Activated B cell treated with CpG ODN at 0.5 μM for 24 hours (primary cell): Measurements from ENCODE around the gene HERPUD1. TPM values are rescaled to one million over a fixed set of nuclear protein-coding genes. Genes with fewer than 3 reads are reported as not detected.
A peak's percentile ranks its signal among the peaks of the same experiment; 100 is the strongest.

ENCODE experiments used
- ATAC-seq: fragments of 200-7000 bp; cut with Tn5 transposase; one replicate; pipeline ENCODE4 v1.10.0; 2021; ENCODE audit warnings: low read depth, mild to moderate bottlenecking, moderate library complexity
- CTCF ChIA-PET: fragments of 350-600 bp; sonication (Branson Sonifier 250); formaldehyde crosslinking; loops from one replicate; lab custom pipeline; 2021; ENCODE audit warnings: antibody characterized with exemption; lab: Charles Lee
- POLR2A ChIA-PET: fragments of 350-600 bp; sonication (Branson Sonifier 250); formaldehyde crosslinking; loops from one replicate; lab custom pipeline; 2021; ENCODE audit warnings: antibody characterized with exemption; lab: Charles Lee
- DNase-seq: peaks from one replicate; pipeline ENCODE4 v3.0.0; 2022
- H3K27ac Mint-ChIP-seq: one replicate; pipeline ENCODE4 v1.8.0; 2020; ENCODE audit warnings: mixed read lengths
- H3K27me3 Mint-ChIP-seq: one replicate; pipeline ENCODE4 v1.8.0; 2021; ENCODE audit warnings: mixed read lengths
- H3K36me3 Mint-ChIP-seq: one replicate; pipeline ENCODE4 v1.8.0; 2021; ENCODE audit warnings: low read depth, mixed read lengths
- H3K4me1 Mint-ChIP-seq: one replicate; pipeline ENCODE4 v1.8.0; 2021; ENCODE audit warnings: mixed read lengths
- H3K4me3 Mint-ChIP-seq: one replicate; pipeline ENCODE4 v1.8.0; 2020; ENCODE audit warnings: mild to moderate bottlenecking, mixed read lengths
- H3K9me3 Mint-ChIP-seq: one replicate; pipeline ENCODE4 v1.8.0; 2020; ENCODE audit warnings: mixed read lengths
- intact Hi-C: fragments of 100-400 bp; cut with micrococcal nuclease; formaldehyde crosslinking; loops from one replicate; pipeline ENCODE4 v1.15.1; 2024
- total RNA-seq: library from RNA; stranded (reverse); gene quantifications from 2 replicates; pipeline ENCODE4 v1.2.3, GENCODE V29; 2022
- TF ChIP-seq, protein P1 (sequence below): fragments of 200-600 bp; IDR thresholded peaks from one replicate; pipeline ENCODE4 v1.8.0; 2022; ENCODE audit warnings: antibody characterized with exemption, mild to moderate bottlenecking

Gene HERPUD1
- total RNA-seq, 1 donor from 2014 or later: 820 TPM

DNA sequence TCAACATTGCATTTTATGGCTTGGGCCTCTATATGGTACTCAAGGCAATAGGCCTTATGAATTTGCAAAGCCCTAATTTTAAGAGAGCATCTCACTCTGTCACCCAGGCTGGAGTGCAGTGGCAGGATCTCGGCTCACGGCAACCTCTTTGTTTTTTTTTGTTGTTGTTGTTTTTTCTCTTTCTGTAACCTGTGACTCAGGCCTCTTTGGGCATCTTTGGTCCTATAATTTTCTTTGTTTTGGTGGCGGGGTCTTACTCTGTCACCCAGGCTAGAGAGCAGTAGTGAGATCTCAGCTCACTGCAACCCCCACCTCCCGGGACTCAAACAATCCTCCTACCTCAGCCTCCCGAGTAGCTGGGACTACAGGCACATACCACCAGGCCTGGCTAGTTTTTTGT is 21.8 kb upstream of the HERPUD1 start:
- POLR2A ChIA-PET: interaction anchor here (0.5 to 20.0 kb wide), 13 partner anchors 8 to 151 kb away, joined by 3 to 795 read pairs (median 5); partner anchors contain the start of gene HERPUD1
- intact Hi-C loops: no loop called here
- CTCF ChIA-PET: interaction anchor here (2.0 kb wide), 1 partner anchor 21 kb away, joined by 4 read pairs; no protein-coding TSS in a partner anchor

GRCh38 chr16:56910654-56911539 is 21.0 kb upstream of the HERPUD1 start:
- no peak for DNase-seq
- H3K4me1 Mint-ChIP-seq: peaks cover 68% of the 10 kb centered on the region

More for the DNA sequence above, 21.8 kb upstream of the HERPUD1 start:
- ATAC-seq (no peak), DNase-seq (no peak)
- H3K36me3 Mint-ChIP-seq: no peaks in the 10 kb centered on the region
- TF ChIP-seq, protein P1, sequence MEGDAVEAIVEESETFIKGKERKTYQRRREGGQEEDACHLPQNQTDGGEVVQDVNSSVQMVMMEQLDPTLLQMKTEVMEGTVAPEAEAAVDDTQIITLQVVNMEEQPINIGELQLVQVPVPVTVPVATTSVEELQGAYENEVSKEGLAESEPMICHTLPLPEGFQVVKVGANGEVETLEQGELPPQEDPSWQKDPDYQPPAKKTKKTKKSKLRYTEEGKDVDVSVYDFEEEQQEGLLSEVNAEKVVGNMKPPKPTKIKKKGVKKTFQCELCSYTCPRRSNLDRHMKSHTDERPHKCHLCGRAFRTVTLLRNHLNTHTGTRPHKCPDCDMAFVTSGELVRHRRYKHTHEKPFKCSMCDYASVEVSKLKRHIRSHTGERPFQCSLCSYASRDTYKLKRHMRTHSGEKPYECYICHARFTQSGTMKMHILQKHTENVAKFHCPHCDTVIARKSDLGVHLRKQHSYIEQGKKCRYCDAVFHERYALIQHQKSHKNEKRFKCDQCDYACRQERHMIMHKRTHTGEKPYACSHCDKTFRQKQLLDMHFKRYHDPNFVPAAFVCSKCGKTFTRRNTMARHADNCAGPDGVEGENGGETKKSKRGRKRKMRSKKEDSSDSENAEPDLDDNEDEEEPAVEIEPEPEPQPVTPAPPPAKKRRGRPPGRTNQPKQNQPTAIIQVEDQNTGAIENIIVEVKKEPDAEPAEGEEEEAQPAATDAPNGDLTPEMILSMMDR: no peak
- no peaks in the 10 kb centered on the region for H3K27me3 Mint-ChIP-seq
- H3K4me3 Mint-ChIP-seq: peak overlapping the region; percentile 24
- H3K27ac Mint-ChIP-seq: peak overlapping the region; percentile 96
- H3K4me1 Mint-ChIP-seq: peaks cover 61% of the 10 kb centered on the region
- H3K9me3 Mint-ChIP-seq: no peaks in the 10 kb centered on the region

GRCh38 chr16:56911771-56912571 is 20.0 kb upstream of the HERPUD1 start:
- intact Hi-C loops: loop anchor here (1.0 to 2.0 kb wide), 2 partner anchors 19 to 23 kb away; no protein-coding TSS in a partner anchor
- Mint-ChIP-seq H3K9me3 (no peaks in the 10 kb centered on the region), H3K4me1 (peaks cover 79% of the 10 kb centered on the region), H3K36me3 (no peaks in the 10 kb centered on the region), H3K4me3 (peak overlapping the region; percentile 64), H3K27me3 (no peaks in the 10 kb centered on the region), H3K27ac (peak overlapping the region; percentile 96)
- ChIA-PET POLR2A (interaction anchor here (0.6 to 20.0 kb wide), 13 partner anchors 8 to 130 kb away, joined by 3 to 795 read pairs (median 8); partner anchors contain the start of genes HERPUD1 and NLRC5), CTCF (interaction anchor here (0.7 to 2.0 kb wide), 5 partner anchors 17 to 52 kb away, joined by 3 to 4 read pairs (median 3); no protein-coding TSS in a partner anchor)
- peak; percentile 70 for DNase-seq
- peak; percentile 81 for ATAC-seq
- TF ChIP-seq, protein P1: no peak

More at GRCh38 chr16:56910654-56911539, 21.0 kb upstream of the HERPUD1 start:
- TF ChIP-seq, protein P1: no peak
- Mint-ChIP-seq H3K4me3 (peak overlapping the region; percentile 64), H3K36me3 (no peaks in the 10 kb centered on the region), H3K9me3 (no peaks in the 10 kb centered on the region), H3K27me3 (no peaks in the 10 kb centered on the region), H3K27ac (peak overlapping the region; percentile 96)
- ChIA-PET CTCF (interaction anchor here (0.7 to 2.0 kb wide), 5 partner anchors 16 to 53 kb away, joined by 3 to 4 read pairs (median 3); no protein-coding TSS in a partner anchor), POLR2A (interaction anchor here (0.5 to 20.0 kb wide), 18 partner anchors 9 to 150 kb away, joined by 3 to 795 read pairs (median 4); partner anchors contain the start of genes HERPUD1 and NLRC5)
- intact Hi-C loops: no loop called here
- ATAC-seq: no peak

DNA sequence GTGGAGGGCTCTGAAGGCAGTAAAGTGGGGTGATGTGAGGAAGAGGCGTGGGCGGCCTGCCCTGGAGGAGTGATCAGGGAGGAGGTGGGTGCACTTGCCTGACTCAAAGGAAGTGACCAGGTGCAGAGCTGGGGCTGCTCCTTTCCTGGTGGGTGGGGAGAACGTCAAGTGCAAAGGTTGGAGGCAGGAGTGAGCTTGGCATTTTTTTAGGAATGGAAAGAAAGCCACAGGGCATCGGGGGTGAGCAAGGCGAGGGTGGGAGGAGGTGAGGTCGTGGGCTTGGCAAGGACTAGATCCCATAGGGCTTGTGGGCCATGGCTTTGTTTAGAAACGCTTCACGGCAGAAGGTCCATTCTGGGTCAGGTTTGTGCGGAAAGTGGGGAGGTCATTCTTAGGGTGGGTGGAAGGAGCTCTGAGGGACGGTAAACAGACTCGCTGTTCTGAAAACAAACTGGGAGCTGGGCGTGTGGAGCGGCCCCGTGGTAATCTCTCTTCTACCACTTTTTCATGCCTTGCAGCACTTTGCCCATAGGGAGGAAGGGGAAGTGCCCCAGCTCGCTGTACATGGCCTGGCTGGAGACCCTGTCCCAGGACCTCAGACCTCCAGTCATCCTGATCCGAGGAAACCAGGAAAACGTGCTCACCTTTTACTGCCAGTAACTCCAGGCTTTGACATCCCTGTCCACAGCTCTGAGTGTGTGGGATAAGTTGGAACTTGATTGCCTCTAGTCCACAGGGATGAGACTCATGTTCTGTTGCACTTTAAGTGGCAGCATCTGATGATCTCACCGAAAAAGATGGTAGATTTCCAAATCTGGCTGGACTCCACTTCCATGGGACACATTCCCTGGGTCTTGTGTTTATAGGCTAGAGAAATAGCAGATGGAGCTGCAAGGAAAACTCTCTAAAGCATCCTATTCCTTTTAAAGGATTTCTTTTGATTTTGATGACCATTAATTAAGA is 18.9 kb upstream of the HERPUD1 start:
- intact Hi-C loops: loop anchor here (1.0 to 2.0 kb wide), 2 partner anchors 18 to 24 kb away; no protein-coding TSS in a partner anchor
- peaks cover 89% of the 10 kb centered on the region for H3K4me1 Mint-ChIP-seq
- ChIA-PET CTCF (interaction anchor here (1.1 to 1.8 kb wide), 3 partner anchors 21 to 46 kb away, joined by 4 to 6 read pairs (median 5); no protein-coding TSS in a partner anchor), POLR2A (interaction anchor here (0.5 to 20.0 kb wide), 7 partner anchors 9 to 276 kb away, joined by 3 to 795 read pairs (median 5); partner anchors contain the start of gene HERPUD1)
- peaks cover under 1% of the 10 kb centered on the region for H3K9me3 Mint-ChIP-seq
- TF ChIP-seq, protein P1: no peak
- peak overlapping the region; percentile 96 for H3K27ac Mint-ChIP-seq
- DNase-seq (no peak), ATAC-seq (peak; percentile 6)
- no peaks in the 10 kb centered on the region for H3K27me3 Mint-ChIP-seq
- no peaks in the 10 kb centered on the region for H3K36me3 Mint-ChIP-seq
- H3K4me3 Mint-ChIP-seq: peak overlapping the region; percentile 64
